ENCODE measurements around the gene FTO. TPM values are rescaled to one million over a fixed set of nuclear protein-coding genes. Genes with fewer than 3 reads are reported as not detected.

The FTO gene
- total and polyA plus RNA-seq, 2 of the 13 experiments (the other 11 are each of a cell fraction or from before 2014, with no cell fraction given) = 41.6 to 55.8 TPM

DNA sequence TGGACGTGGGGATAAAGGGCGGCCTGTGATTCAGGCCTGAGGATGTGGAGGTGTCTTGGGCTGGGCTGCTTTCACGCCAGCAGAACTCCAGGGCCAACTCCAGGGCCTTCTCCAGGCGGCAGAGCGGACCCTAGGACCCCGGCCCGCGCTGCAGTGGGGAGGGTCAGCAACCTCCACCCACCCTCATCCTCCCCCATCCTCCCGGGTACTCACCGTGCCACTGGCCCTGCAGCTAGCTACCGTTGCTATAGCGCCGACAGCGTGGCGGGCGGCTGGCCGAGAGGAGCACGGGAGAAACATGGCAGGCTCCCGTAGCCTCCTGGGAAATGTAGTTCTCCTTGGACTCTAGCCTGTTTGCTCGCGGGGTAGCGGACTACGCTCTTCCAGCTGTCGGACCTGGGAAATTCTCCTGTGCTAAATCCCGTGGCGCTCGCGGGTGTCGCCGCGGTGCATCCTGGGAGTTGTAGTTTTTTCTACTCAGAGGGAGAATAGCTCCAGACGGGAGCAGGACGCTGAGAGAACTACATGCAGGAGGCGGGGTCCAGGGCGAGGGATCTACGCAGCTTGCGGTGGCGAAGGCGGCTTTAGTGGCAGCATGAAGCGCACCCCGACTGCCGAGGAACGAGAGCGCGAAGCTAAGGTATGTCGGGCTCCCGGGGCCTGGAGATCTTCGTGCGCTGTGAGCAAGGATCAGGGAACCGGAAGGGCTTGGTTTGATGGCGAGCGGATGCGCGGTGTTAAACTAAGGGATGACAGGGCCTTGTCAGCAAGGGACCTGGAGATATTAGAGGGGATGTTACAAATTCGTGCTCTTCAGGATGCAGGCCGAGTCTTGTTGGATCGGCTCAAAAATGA lies at the start of gene FTO, which contains the start of gene RPGRIP1L (continued):
- TF ChIP-seq, protein P1, sequence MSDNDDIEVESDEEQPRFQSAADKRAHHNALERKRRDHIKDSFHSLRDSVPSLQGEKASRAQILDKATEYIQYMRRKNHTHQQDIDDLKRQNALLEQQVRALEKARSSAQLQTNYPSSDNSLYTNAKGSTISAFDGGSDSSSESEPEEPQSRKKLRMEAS (IDR thresholded peaks at IDR 0.05) = peak; percentile 77
- TF ChIP-seq CCDC6 (CRISPR knock-in tag; IDR thresholded peaks at IDR 0.05) = 0 out of 2 replicates have a peak, but pooled peaks have one; percentile 85
- TF ChIP-seq, protein P2, sequence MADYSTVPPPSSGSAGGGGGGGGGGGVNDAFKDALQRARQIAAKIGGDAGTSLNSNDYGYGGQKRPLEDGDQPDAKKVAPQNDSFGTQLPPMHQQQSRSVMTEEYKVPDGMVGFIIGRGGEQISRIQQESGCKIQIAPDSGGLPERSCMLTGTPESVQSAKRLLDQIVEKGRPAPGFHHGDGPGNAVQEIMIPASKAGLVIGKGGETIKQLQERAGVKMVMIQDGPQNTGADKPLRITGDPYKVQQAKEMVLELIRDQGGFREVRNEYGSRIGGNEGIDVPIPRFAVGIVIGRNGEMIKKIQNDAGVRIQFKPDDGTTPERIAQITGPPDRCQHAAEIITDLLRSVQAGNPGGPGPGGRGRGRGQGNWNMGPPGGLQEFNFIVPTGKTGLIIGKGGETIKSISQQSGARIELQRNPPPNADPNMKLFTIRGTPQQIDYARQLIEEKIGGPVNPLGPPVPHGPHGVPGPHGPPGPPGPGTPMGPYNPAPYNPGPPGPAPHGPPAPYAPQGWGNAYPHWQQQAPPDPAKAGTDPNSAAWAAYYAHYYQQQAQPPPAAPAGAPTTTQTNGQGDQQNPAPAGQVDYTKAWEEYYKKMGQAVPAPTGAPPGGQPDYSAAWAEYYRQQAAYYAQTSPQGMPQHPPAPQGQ (CRISPR knock-in tag; IDR thresholded peaks at IDR 0.05; ENCODE audit: borderline replicate concordance) = no peak
- TF ChIP-seq REPIN1 (CRISPR knock-in tag; IDR thresholded peaks at IDR 0.05; ENCODE audit: borderline replicate concordance, low read depth) = peak; percentile 93
- TF ChIP-seq HNF4G (IDR thresholded peaks at IDR 0.05; ENCODE audit: borderline replicate concordance, low read depth, low read length) = peak; percentile 38; the same call in 1 of the 2 replicates
- TF ChIP-seq HNF4G (CRISPR knock-in tag; IDR thresholded peaks at IDR 0.05; ENCODE audit: borderline replicate concordance, low read depth) = no peak
- 0 out of 2 replicates have a peak, but pooled peaks have one; percentile 69 for TF ChIP-seq HIVEP1 (CRISPR knock-in tag; IDR thresholded peaks at IDR 0.05)
- TF ChIP-seq DMAP1 (CRISPR knock-in tag; IDR thresholded peaks at IDR 0.05) = peak; percentile 73; the same call in 1 of the 2 replicates
- TF ChIP-seq FOXJ3 (CRISPR knock-in tag; IDR thresholded peaks at IDR 0.05; ENCODE audit: borderline replicate concordance) = peak; percentile 78; the same call in 1 of the 2 replicates
- TF ChIP-seq, protein P3, sequence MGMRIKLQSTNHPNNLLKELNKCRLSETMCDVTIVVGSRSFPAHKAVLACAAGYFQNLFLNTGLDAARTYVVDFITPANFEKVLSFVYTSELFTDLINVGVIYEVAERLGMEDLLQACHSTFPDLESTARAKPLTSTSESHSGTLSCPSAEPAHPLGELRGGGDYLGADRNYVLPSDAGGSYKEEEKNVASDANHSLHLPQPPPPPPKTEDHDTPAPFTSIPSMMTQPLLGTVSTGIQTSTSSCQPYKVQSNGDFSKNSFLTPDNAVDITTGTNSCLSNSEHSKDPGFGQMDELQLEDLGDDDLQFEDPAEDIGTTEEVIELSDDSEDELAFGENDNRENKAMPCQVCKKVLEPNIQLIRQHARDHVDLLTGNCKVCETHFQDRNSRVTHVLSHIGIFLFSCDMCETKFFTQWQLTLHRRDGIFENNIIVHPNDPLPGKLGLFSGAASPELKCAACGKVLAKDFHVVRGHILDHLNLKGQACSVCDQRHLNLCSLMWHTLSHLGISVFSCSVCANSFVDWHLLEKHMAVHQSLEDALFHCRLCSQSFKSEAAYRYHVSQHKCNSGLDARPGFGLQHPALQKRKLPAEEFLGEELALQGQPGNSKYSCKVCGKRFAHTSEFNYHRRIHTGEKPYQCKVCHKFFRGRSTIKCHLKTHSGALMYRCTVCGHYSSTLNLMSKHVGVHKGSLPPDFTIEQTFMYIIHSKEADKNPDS (CRISPR knock-in tag; IDR thresholded peaks at IDR 0.05) = peak; percentile 32; the same call in 1 of the 2 replicates
- TF ChIP-seq FOXK2 (IDR thresholded peaks at IDR 0.05) = peak; percentile 89
- TF ChIP-seq POGZ (CRISPR knock-in tag; IDR thresholded peaks at IDR 0.05) = peak; percentile 89
- no peak for TF ChIP-seq ZNF720 (CRISPR knock-in tag; IDR thresholded peaks at IDR 0.05)
- TF ChIP-seq, protein P4, sequence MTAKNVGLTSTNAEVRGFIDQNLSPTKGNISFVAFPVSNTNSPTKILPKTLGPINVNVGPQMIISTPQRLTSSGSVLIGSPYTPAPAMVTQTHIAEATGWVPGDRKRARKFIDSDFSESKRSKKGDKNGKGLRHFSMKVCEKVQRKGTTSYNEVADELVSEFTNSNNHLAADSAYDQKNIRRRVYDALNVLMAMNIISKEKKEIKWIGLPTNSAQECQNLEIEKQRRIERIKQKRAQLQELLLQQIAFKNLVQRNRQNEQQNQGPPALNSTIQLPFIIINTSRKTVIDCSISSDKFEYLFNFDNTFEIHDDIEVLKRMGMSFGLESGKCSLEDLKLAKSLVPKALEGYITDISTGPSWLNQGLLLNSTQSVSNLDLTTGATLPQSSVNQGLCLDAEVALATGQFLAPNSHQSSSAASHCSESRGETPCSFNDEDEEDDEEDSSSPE (CRISPR knock-in tag; IDR thresholded peaks at IDR 0.05) = peak; percentile 92
- 0 out of 2 replicates have a peak, but pooled peaks have one; percentile 12 for TF ChIP-seq ZSCAN20 (CRISPR knock-in tag; IDR thresholded peaks at IDR 0.05; ENCODE audit: borderline replicate concordance)
- no peak for TF ChIP-seq PLRG1 (conservative IDR thresholded peaks at IDR 0.05)
- TF ChIP-seq ZKSCAN5 (CRISPR knock-in tag; IDR thresholded peaks at IDR 0.05) = 0 out of 2 replicates have a peak, but pooled peaks have one; percentile 30
- TF ChIP-seq ZNF761 (CRISPR knock-in tag; conservative IDR thresholded peaks at IDR 0.05) = peak; percentile 87
- 0 out of 2 replicates have a peak, but pooled peaks have one; percentile 22 for TF ChIP-seq SIX4 (CRISPR knock-in tag; IDR thresholded peaks at IDR 0.05)
- TF ChIP-seq, protein P5, sequence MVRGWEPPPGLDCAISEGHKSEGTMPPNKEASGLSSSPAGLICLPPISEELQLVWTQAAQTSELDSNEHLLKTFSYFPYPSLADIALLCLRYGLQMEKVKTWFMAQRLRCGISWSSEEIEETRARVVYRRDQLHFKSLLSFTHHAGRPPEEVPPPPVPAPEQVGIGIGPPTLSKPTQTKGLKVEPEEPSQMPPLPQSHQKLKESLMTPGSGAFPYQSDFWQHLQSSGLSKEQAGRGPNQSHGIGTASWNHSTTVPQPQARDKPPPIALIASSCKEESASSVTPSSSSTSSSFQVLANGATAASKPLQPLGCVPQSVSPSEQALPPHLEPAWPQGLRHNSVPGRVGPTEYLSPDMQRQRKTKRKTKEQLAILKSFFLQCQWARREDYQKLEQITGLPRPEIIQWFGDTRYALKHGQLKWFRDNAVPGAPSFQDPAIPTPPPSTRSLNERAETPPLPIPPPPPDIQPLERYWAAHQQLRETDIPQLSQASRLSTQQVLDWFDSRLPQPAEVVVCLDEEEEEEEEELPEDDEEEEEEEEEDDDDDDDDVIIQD (CRISPR knock-in tag; IDR thresholded peaks at IDR 0.05; ENCODE audit: low read depth) = peak; percentile 44; the same call in 1 of the 2 replicates
- TF ChIP-seq, protein P6, sequence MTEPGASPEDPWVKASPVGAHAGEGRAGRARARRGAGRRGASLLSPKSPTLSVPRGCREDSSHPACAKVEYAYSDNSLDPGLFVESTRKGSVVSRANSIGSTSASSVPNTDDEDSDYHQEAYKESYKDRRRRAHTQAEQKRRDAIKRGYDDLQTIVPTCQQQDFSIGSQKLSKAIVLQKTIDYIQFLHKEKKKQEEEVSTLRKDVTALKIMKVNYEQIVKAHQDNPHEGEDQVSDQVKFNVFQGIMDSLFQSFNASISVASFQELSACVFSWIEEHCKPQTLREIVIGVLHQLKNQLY (CRISPR knock-in tag; IDR thresholded peaks at IDR 0.05) = peak; percentile 27; the same call in 1 of the 2 replicates
- TF ChIP-seq ZNF274 (CRISPR knock-in tag; IDR thresholded peaks at IDR 0.05) = no peak
